Measurements from ENCODE around the gene LMAN2. TPM values are rescaled to one million over a fixed set of nuclear protein-coding genes. Genes with fewer than 3 reads are reported as not detected.

The LMAN2 gene
- total and polyA plus RNA-seq, 2 experiments from 2014 or later: 163 to 261 TPM

DNA sequence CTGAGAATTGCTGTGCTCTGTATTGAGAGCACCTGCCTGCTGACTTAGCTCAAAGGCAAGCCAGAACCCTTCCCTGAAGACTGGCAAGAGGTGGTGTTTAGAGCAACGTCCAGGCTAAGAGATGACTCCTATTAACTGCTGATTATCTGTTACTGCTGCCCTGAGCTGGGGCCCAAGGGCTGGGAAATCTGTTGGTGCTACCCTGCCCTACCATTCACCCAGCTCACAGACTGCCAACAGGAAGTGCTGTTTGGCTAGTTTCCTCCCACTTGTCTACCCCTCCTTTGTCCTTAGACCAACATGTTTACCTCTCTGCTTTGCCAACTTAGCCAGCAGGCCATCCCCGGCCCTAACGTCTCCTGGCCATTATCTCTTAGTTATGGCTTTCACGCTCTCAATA, 54.9 kb downstream of the LMAN2 start:
- Histone ChIP-seq H3K27me3 (no peaks in the 10 kb centered on the region), H3K4me3 (no peak overlapping the region), H3K36me3 (peaks cover 44% of the 10 kb centered on the region), H3K27ac (no peak overlapping the region), H3K4me1 (ENCODE audit: low read depth) (no peaks in the 10 kb centered on the region), H3K9me3 (ENCODE audit: low read depth) (no peaks in the 10 kb centered on the region)
- DNase-seq (ENCODE audit: low read depth in 1 of 2, low spot score in 1 of 2): no peak
- TF ChIP-seq CTCF (IDR thresholded peaks at IDR 0.05; ENCODE audit: low read depth, low read length): no peak

GRCh38 chr5:177295924-177296323, 55.5 kb downstream of the LMAN2 start:
- Histone ChIP-seq H3K4me3 (no peak overlapping the region), H3K9me3 (ENCODE audit: low read depth) (no peaks in the 10 kb centered on the region), H3K27me3 (no peaks in the 10 kb centered on the region), H3K27ac (no peak overlapping the region), H3K36me3 (peaks cover 41% of the 10 kb centered on the region), H3K4me1 (ENCODE audit: low read depth) (no peaks in the 10 kb centered on the region)
- DNase-seq (ENCODE audit: low read depth in 1 of 2, low spot score in 1 of 2): no peak
- no peak for TF ChIP-seq CTCF (IDR thresholded peaks at IDR 0.05; ENCODE audit: low read depth, low read length)

DNA sequence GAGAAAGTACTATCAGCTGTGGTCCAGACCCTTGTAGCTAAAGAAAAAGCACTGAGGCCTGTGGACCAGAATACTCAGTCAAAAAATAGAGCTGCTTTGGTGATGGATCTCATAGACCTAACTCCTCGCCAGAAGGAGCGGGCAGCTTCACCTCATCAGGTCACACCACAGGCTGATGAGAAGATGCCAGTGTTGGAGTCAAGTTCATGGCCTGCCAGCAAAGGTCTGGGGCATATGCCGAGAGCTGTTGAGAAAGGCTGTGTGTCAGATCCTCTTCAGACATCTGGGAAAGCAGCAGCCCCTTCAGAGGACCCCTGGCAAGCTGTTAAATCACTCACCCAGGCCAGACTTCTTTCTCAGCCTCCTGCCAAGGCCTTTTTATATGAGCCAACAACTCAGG, 56.8 kb downstream of the LMAN2 start:
- Histone ChIP-seq H3K36me3 (peaks cover 41% of the 10 kb centered on the region), H3K27me3 (no peaks in the 10 kb centered on the region)

DNA sequence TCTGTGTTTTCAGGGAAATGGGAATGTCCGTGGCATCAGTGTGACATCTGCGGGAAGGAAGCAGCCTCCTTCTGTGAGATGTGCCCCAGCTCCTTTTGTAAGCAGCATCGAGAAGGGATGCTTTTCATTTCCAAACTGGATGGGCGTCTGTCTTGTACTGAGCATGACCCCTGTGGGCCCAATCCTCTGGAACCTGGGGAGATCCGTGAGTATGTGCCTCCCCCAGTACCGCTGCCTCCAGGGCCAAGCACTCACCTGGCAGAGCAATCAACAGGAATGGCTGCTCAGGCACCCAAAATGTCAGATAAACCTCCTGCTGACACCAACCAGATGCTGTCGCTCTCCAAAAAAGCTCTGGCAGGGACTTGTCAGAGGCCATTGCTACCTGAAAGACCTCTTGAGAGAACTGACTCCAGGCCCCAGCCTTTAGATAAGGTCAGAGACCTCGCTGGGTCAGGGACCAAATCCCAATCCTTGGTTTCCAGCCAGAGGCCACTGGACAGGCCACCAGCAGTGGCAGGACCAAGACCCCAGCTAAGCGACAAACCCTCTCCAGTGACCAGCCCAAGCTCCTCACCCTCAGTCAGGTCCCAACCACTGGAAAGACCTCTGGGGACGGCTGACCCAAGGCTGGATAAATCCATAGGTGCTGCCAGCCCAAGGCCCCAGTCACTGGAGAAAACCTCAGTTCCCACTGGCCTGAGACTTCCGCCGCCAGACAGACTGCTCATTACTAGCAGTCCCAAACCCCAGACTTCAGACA, 57.5 kb downstream of the LMAN2 start:
- Histone ChIP-seq H3K27me3 (no peaks in the 10 kb centered on the region), H3K4me1 (ENCODE audit: low read depth) (no peaks in the 10 kb centered on the region), H3K36me3 (peaks cover 48% of the 10 kb centered on the region), H3K4me3 (no peak overlapping the region), H3K9me3 (ENCODE audit: low read depth) (no peaks in the 10 kb centered on the region), H3K27ac (no peak overlapping the region)
- TF ChIP-seq CTCF (IDR thresholded peaks at IDR 0.05; ENCODE audit: low read depth, low read length): no peak
- DNase-seq (ENCODE audit: low read depth in 1 of 2, low spot score in 1 of 2): no peak

More for the DNA sequence above, 56.8 kb downstream of the LMAN2 start:
- Histone ChIP-seq H3K27ac (no peak overlapping the region), H3K4me3 (no peak overlapping the region), H3K9me3 (ENCODE audit: low read depth) (no peaks in the 10 kb centered on the region), H3K4me1 (ENCODE audit: low read depth) (no peaks in the 10 kb centered on the region)
- DNase-seq (ENCODE audit: low read depth in 1 of 2, low spot score in 1 of 2): no peak
- no peak for TF ChIP-seq CTCF (IDR thresholded peaks at IDR 0.05; ENCODE audit: low read depth, low read length)

DNA sequence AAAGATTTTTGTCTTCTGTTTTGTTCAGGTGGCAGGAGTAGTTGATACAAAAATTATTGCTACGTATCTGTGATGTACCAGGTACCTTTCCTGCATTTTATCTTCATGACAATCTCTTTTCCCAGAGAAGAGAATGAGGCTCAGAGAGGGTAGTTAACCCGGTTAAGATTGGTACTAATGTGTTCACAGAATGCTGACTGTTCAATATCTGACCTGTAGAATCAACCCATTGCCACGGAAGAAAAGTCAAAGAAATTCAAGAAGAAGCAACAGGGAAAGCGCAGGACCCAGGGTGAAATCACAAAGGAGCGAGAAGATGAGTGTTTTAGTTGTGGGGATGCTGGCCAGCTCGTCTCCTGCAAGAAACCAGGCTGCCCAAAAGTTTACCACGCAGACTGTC, 59.7 kb downstream of the LMAN2 start:
- no peaks in the 10 kb centered on the region for H3K4me1 ChIP-seq (ENCODE audit: low read depth)
- H3K9me3 ChIP-seq (ENCODE audit: low read depth): no peaks in the 10 kb centered on the region
- no peak for TF ChIP-seq CTCF (IDR thresholded peaks at IDR 0.05; ENCODE audit: low read depth, low read length)
- no peaks in the 10 kb centered on the region for H3K27me3 ChIP-seq
- DNase-seq (ENCODE audit: low read depth in 1 of 2, low spot score in 1 of 2): no peak
- H3K36me3 ChIP-seq: peaks cover 63% of the 10 kb centered on the region
- no peak overlapping the region for H3K27ac ChIP-seq
- H3K4me3 ChIP-seq: no peak overlapping the region
